ENCODE data around the gene MUCL3.

GRCh38 chr6:30939473-30939872 lies 1.3 kb upstream of the MUCL3 start:
- TF ChIP-seq CTCF (IDR thresholded peaks at IDR 0.05) (no peak), POLR2A (IDR thresholded peaks at IDR 0.05) (no peak)
